GM13977 (cell line): Measurements from ENCODE around the gene ZFP69B.

ENCODE experiments used
- DNase-seq: peaks from one replicate; pipeline ENCODE4 v3.0.0; 2012; ENCODE audit warnings: low spot score
- in situ Hi-C: fragments of 300-500 bp; cut with MboI; formaldehyde crosslinking; loops from one replicate; pipeline ENCODE4 v1.12.0; 2022; ENCODE audit warnings: low sequenced_read_pairs, low pct_unique_long_range_greater_than_20kb, mixed read lengths, inconsistent platforms; ENCODE audit not compliant: unreplicated experiment
- TF ChIP-seq, protein P1 (sequence below): IDR thresholded peaks from 2 replicates; pipeline ENCODE4 v1.5.1; 2012; ENCODE audit warnings: mild to moderate bottlenecking, control low read depth; ENCODE audit not compliant: insufficient read depth; ENCODE audit errors: extremely low read depth, missing control alignments

The ZFP69B gene

DNA sequence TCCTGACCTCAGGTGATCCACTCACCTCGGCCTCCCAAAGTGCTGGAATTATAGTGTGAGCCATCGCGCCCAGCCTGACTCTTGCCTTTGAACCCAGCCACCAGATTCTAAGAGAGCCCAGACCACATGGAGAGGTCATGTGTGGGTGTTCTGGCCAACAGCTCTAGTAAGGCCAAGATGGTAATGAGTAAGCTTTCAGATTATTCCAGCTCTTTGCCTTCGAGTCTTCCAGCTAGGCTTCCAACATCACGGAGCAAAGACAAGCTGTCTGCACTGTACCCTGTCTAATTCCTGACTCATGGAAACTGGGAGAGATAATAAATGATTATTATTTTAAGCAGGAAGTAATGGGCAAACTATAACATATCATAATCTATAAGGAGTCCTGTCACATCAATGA lies 14.8 kb upstream of the ZFP69B start:
- DNase-seq: no peak
- TF ChIP-seq, protein P1, sequence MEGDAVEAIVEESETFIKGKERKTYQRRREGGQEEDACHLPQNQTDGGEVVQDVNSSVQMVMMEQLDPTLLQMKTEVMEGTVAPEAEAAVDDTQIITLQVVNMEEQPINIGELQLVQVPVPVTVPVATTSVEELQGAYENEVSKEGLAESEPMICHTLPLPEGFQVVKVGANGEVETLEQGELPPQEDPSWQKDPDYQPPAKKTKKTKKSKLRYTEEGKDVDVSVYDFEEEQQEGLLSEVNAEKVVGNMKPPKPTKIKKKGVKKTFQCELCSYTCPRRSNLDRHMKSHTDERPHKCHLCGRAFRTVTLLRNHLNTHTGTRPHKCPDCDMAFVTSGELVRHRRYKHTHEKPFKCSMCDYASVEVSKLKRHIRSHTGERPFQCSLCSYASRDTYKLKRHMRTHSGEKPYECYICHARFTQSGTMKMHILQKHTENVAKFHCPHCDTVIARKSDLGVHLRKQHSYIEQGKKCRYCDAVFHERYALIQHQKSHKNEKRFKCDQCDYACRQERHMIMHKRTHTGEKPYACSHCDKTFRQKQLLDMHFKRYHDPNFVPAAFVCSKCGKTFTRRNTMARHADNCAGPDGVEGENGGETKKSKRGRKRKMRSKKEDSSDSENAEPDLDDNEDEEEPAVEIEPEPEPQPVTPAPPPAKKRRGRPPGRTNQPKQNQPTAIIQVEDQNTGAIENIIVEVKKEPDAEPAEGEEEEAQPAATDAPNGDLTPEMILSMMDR: no peak
- in situ Hi-C loops: no loop called here

DNA sequence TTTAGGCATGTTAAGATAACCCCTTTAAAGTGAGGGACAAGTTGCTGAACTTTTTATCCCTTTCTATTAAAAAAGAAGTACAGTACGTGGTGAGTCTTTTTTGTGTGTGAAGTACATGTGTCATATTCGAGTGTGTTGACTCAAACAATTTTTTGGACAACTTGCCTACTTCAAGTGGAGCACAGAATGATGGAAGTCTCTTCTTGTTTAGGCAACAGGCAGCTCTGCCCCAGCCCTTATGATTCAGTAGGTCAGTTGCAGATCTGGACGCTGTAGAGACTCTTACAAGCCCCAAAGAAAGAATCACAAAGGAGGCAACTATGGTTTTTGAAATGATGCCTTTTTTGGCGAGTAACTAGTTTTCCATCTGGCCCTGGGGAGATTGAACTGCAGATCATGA lies 14.4 kb upstream of the ZFP69B start:
- TF ChIP-seq, protein P1: no peak
- in situ Hi-C loops: no loop called here

DNA sequence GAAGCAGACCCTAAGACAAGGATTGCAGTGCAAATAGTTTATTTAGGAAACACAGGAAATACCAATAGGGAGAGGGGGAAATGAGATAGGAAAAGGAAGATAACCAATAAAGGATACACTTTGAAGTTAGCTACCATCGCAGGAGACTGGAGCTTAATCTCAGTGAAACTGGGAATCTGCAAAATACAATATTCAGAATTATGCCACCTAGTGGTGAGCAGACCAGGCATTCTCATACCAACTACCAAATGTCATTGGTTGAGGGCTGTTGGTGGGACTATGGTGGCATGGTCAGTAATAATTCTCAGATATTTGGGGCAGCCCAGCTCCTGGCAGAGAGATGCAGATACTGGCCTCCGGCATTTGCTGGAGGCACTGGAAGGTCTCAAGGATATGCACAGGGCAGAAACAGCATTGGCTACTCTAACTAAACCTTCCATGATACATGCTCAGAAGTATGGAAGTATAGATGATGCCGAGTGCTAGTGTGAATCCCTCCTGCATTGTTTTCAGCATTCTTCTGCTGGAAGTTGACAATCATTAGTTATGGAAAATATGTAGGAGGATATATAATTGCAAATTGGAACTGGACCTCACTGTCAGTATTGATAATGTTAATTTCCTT lies 11.8 kb upstream of the ZFP69B start:
- TF ChIP-seq, protein P1: peak; percentile 56
- in situ Hi-C loops: no loop called here
- DNase-seq: peak; percentile 39

More for the DNA sequence above, 14.4 kb upstream of the ZFP69B start:
- no peak for DNase-seq

DNA sequence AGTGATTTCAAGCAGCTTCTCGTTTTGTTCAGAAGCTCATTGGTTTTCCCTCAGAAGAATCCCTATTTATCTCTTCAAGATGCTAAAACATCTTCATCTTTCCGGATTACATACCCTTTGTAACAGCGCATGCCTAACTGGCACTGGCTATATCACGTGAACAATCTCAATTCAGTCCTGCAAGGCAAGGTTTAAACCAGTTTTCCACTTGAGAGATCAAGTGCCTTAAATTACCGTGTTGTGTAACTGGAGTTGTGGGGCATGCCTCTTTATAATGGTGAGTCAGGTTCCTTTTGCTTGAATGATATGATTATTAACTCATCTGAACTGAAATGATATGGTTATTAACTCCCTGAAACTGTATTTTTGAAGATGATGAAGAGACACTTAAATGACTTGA lies 11.0 kb upstream of the ZFP69B start:
- no peak for DNase-seq
- TF ChIP-seq, protein P1: no peak
- in situ Hi-C loops: no loop called here

DNA sequence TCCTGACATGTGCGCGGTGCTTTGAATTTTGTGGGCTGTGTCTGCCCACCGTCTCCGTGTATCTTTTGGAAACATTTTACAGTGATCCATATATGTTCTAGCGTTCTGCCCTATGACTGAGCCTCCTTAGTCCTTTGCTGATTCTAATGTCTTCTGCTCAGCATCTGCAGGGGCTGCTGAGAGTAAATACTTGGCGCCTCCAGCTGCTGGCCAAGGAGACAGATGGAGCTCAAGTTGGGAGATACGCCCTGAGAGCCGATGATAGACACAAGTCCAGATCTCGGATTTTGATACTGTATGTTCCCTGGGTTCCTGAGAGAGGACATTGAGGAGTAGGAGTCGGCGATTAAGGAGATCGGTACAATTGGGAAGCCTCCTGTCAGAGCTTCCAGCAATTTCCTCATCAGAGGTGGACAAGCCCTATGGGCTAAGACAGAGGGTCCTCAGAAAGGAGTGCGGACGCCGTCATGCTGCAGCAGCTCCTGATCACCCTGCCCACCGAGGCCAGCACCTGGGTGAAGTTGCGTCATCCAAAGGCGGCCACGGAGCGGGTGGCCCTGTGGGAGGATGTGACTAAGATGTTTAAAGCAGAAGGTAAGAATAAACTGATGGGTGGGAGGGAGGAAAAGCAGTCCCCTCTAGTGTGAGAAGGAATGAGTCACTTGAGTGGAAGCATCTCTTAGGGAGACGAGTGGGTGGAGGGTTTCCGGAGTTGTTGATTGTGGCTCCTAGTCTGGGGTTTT lies 390 bp downstream of the ZFP69B start:
- peak; percentile 59 for DNase-seq
- TF ChIP-seq, protein P1: no peak
- in situ Hi-C loops: no loop called here

DNA sequence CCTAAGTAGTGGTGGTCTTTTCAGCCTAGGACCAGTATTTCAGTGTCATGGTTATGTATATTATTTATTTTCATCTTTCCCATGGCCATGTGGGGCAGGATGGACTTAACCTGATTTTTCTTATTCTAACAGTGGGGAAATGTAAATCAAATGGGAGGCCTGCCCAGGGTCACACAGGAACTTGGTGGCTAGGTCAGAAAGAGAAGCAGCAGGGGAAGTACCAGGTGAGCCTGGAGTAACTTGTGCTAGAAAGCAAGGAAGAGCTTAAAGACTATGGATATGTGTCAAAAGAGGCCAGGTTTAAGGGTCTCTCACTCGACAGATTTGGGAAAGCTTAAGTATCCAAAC lies 936 bp downstream of the ZFP69B start:
- in situ Hi-C loops: no loop called here
- DNase-seq: peak; percentile 13
- TF ChIP-seq, protein P1: no peak

DNA sequence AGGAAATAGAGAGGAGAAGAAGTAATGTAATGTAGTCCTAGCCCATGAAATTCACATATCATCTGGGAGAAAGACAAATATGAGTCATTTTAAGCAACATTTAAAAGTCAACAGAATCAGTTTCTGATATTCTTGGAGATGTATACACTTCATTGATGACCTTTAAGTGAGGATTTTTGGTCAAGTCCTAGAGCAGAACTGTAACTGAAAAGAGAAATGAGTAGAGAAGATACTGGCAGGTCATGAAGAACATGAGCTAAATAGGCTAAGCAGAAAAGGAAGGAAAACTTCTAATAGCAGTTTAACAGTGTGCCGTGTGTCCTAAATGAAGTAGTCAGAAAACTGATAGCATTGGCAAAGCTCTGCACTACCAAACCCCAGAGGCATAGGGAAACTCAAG lies 4.6 kb downstream of the ZFP69B start:
- DNase-seq: no peak
- TF ChIP-seq, protein P1: no peak
- in situ Hi-C loops: no loop called here
